ENCODE results near the gene RMRP. TPM values are rescaled to one million over a fixed set of nuclear protein-coding genes. Genes with fewer than 3 reads are reported as not detected.

Gene RMRP
- total and polyA plus RNA-seq, 2 experiments from 2014 or later = 3,174 TPM; not detected in 1

GRCh38 chr9:35675732-35676392 is 18.0 kb upstream of the RMRP start:
- Histone ChIP-seq H3K9me2 (replicated peaks; ENCODE audit: insufficient read depth) (no peaks in the 10 kb centered on the region), H3K4me1 (ENCODE audit: insufficient read depth) (no peaks in the 10 kb centered on the region), H3K27ac (no peak overlapping the region), H3K4me3 (peak overlapping the region; percentile 28), H4K20me1 (ENCODE audit: insufficient read depth, poor library complexity, severe bottlenecking) (no peaks in the 10 kb centered on the region), H3K36me3 (replicated peaks; ENCODE audit: insufficient read depth, low read depth) (no peaks in the 10 kb centered on the region), H3K9me3 (ENCODE audit: low read depth) (no peaks in the 10 kb centered on the region), H2AFZ (peak overlapping the region; percentile 95), H3K79me2 (no peaks in the 10 kb centered on the region), H3K27me3 (no peaks in the 10 kb centered on the region), H3K4me2 (peak overlapping the region; percentile 97)
- WGBS (ENCODE audit: low lambda C conversion rate, missing lambda C conversion rate) = 8% methylated on average over 44 of the region's 51 CpGs
- TF ChIP-seq, protein P1, sequence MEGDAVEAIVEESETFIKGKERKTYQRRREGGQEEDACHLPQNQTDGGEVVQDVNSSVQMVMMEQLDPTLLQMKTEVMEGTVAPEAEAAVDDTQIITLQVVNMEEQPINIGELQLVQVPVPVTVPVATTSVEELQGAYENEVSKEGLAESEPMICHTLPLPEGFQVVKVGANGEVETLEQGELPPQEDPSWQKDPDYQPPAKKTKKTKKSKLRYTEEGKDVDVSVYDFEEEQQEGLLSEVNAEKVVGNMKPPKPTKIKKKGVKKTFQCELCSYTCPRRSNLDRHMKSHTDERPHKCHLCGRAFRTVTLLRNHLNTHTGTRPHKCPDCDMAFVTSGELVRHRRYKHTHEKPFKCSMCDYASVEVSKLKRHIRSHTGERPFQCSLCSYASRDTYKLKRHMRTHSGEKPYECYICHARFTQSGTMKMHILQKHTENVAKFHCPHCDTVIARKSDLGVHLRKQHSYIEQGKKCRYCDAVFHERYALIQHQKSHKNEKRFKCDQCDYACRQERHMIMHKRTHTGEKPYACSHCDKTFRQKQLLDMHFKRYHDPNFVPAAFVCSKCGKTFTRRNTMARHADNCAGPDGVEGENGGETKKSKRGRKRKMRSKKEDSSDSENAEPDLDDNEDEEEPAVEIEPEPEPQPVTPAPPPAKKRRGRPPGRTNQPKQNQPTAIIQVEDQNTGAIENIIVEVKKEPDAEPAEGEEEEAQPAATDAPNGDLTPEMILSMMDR (IDR thresholded peaks at IDR 0.05; ENCODE audit: poor library complexity) = no peak
- no peak for TF ChIP-seq EZH2 (IDR thresholded peaks at IDR 0.05; ENCODE audit: borderline replicate concordance)
- DNase-seq (ENCODE audit: low spot score) = peak; percentile 82

- Histone ChIP-seq H3K4me3 (peak overlapping the region; percentile 28), H4K20me1 (ENCODE audit: insufficient read depth, poor library complexity, severe bottlenecking) (no peaks in the 10 kb centered on the region), H3K79me2 (no peaks in the 10 kb centered on the region), H3K36me3 (replicated peaks; ENCODE audit: insufficient read depth, low read depth) (no peaks in the 10 kb centered on the region), H3K4me1 (ENCODE audit: insufficient read depth) (peaks cover under 1% of the 10 kb centered on the region), H3K27ac (no peak overlapping the region), H3K9me2 (replicated peaks; ENCODE audit: insufficient read depth) (no peaks in the 10 kb centered on the region), H2AFZ (peak overlapping the region; percentile 95), H3K9me3 (ENCODE audit: low read depth) (no peaks in the 10 kb centered on the region), H3K4me2 (peak overlapping the region; percentile 97), H3K27me3 (no peaks in the 10 kb centered on the region)
- TF ChIP-seq, protein P1 (IDR thresholded peaks at IDR 0.05; ENCODE audit: poor library complexity) = no peak
- TF ChIP-seq EZH2 (IDR thresholded peaks at IDR 0.05; ENCODE audit: borderline replicate concordance) (no peak), EZH2phosphoT487 (IDR thresholded peaks at IDR 0.05; ENCODE audit: low read depth, severe bottlenecking, unreplicated experiment) (no peak)
- 34% methylated on average over 11 of the region's 13 CpGs for WGBS (ENCODE audit: low lambda C conversion rate, missing lambda C conversion rate)
- DNase-seq (ENCODE audit: low spot score) = no peak
Measured at GRCh38 chr9:35675204-35675603, 17.4 kb upstream of the RMRP start.

DNA sequence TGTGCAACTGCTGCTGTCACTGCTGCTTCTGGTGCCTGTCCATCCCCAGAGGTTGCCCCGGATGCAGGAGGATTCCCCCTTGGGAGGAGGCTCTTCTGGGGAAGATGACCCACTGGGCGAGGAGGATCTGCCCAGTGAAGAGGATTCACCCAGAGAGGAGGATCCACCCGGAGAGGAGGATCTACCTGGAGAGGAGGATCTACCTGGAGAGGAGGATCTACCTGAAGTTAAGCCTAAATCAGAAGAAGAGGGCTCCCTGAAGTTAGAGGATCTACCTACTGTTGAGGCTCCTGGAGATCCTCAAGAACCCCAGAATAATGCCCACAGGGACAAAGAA is 16.2 kb upstream of the RMRP start:
- Histone ChIP-seq H3K27me3 (no peaks in the 10 kb centered on the region), H3K4me2 (no peak overlapping the region), H3K4me3 (no peak overlapping the region), H3K79me2 (no peaks in the 10 kb centered on the region), H3K36me3 (replicated peaks; ENCODE audit: insufficient read depth, low read depth) (no peaks in the 10 kb centered on the region), H3K9me3 (ENCODE audit: low read depth) (no peaks in the 10 kb centered on the region), H3K27ac (no peak overlapping the region), H4K20me1 (ENCODE audit: insufficient read depth, poor library complexity, severe bottlenecking) (no peaks in the 10 kb centered on the region), H2AFZ (no peak overlapping the region), H3K4me1 (ENCODE audit: insufficient read depth) (peaks cover 10% of the 10 kb centered on the region), H3K9me2 (replicated peaks; ENCODE audit: insufficient read depth) (no peaks in the 10 kb centered on the region)
- TF ChIP-seq EZH2phosphoT487 (IDR thresholded peaks at IDR 0.05; ENCODE audit: low read depth, severe bottlenecking, unreplicated experiment) (no peak), EZH2 (IDR thresholded peaks at IDR 0.05; ENCODE audit: borderline replicate concordance) (no peak)
- TF ChIP-seq, protein P1 (IDR thresholded peaks at IDR 0.05; ENCODE audit: poor library complexity) = no peak
- WGBS (ENCODE audit: low lambda C conversion rate, missing lambda C conversion rate) = 90% methylated on average over 3 of the region's 3 CpGs
- no peak for DNase-seq (ENCODE audit: low spot score)
